H9 (cell line): ENCODE data around the gene EFCAB12. TPM values are rescaled to one million over a fixed set of nuclear protein-coding genes. Genes with fewer than 3 reads are reported as not detected.

Source experiments
- DNase-seq: peaks from one replicate; pipeline ENCODE4 v3.0.0-alpha.2; 2017
- H2AFZ ChIP-seq: one replicate; pipeline ENCODE4 v1.6.1; 2013; ENCODE audit warnings: mild to moderate bottlenecking, low read length, control low read depth, moderate library complexity
- H2AK5ac ChIP-seq: 2 replicates; pipeline ENCODE4 v1.6.1; 2013; ENCODE audit warnings: low read length, control low read depth, mixed read lengths; ENCODE audit not compliant: insufficient read length
- H2BK120ac ChIP-seq: one replicate; pipeline ENCODE4 v1.6.1; 2013; ENCODE audit warnings: low read depth, mild to moderate bottlenecking, low read length, control low read depth, inconsistent platforms; ENCODE audit not compliant: poor library complexity, severe bottlenecking
- H2BK12ac ChIP-seq: 2 replicates; pipeline ENCODE4 v1.6.1; 2013; ENCODE audit warnings: low read length, control low read depth, mixed read lengths, low read depth; ENCODE audit not compliant: insufficient read length
- H2BK15ac ChIP-seq: 2 replicates; pipeline ENCODE4 v1.6.1; 2013; ENCODE audit warnings: low read depth, low read length, control low read depth
- H2BK20ac ChIP-seq: one replicate; pipeline ENCODE4 v1.6.1; 2013; ENCODE audit warnings: low read depth, mild to moderate bottlenecking, low read length, control low read depth, inconsistent platforms; ENCODE audit not compliant: poor library complexity, severe bottlenecking
- H2BK5ac ChIP-seq: 2 replicates; pipeline ENCODE4 v1.6.1; 2013; ENCODE audit warnings: low read length, control low read depth, mixed read lengths; ENCODE audit not compliant: insufficient read length
- H3K14ac ChIP-seq: 2 replicates; pipeline ENCODE4 v1.6.1; 2013; ENCODE audit warnings: low read length, control low read depth; ENCODE audit not compliant: insufficient read depth
- H3K18ac ChIP-seq: 2 replicates; pipeline ENCODE4 v1.6.1; 2013; ENCODE audit warnings: low read depth, mild to moderate bottlenecking, mixed read lengths, low read length, control low read depth; ENCODE audit not compliant: insufficient read length
- H3K23ac ChIP-seq: 2 replicates; pipeline ENCODE4 v1.6.1; 2013; ENCODE audit warnings: low read length, control low read depth, mixed read lengths, low read depth; ENCODE audit not compliant: insufficient read length
- H3K23me2 ChIP-seq: 2 replicates; pipeline ENCODE4 v1.6.1; 2013; ENCODE audit warnings: low read depth, mild to moderate bottlenecking, mixed read lengths, low read length, control low read depth; ENCODE audit not compliant: insufficient read length, poor library complexity, severe bottlenecking
- H3K27ac ChIP-seq: 2 replicates; pipeline ENCODE4 v1.5.1; 2013; ENCODE audit warnings: low read length, control low read depth, mixed read lengths, low read depth; ENCODE audit not compliant: insufficient read length
- H3K27me3 ChIP-seq: 2 replicates; pipeline ENCODE4 v1.6.1; 2013; ENCODE audit warnings: low read length, control low read depth, inconsistent platforms; ENCODE audit not compliant: insufficient read depth
- H3K4ac ChIP-seq: 2 replicates; pipeline ENCODE4 v1.6.1; 2013; ENCODE audit warnings: low read depth, mild to moderate bottlenecking, control low read depth, inconsistent platforms, low read length, moderate library complexity
- H3K4me1 ChIP-seq: 2 replicates; pipeline ENCODE4 v1.6.1; 2013; ENCODE audit warnings: low read length, control low read depth, inconsistent platforms; ENCODE audit not compliant: insufficient read depth
- H3K4me2 ChIP-seq: 2 replicates; pipeline ENCODE4 v1.6.1; 2013; ENCODE audit warnings: low read length, control low read depth, mixed read lengths; ENCODE audit not compliant: insufficient read length, insufficient read depth
- H3K56ac ChIP-seq: 2 replicates; pipeline ENCODE4 v1.6.1; 2013; ENCODE audit warnings: low read depth, mild to moderate bottlenecking, mixed read lengths, low read length, control low read depth; ENCODE audit not compliant: insufficient read length
- H3K79me1 ChIP-seq: 2 replicates; pipeline ENCODE4 v1.6.1; 2013; ENCODE audit warnings: low read depth, mild to moderate bottlenecking, moderate library complexity, low read length, control low read depth, inconsistent platforms; ENCODE audit not compliant: insufficient read depth, poor library complexity, severe bottlenecking
- H3K79me2 ChIP-seq: 2 replicates; pipeline ENCODE4 v1.6.1; 2013; ENCODE audit warnings: low read length, control low read depth, inconsistent platforms; ENCODE audit not compliant: insufficient read depth
- H3K9ac ChIP-seq: 2 replicates; pipeline ENCODE4 v1.6.1; 2013; ENCODE audit warnings: low read length, control low read depth, mixed read lengths; ENCODE audit not compliant: insufficient read length; ENCODE audit errors: extremely low read depth
- H3K9me3 ChIP-seq: one replicate; pipeline ENCODE4 v1.6.1; 2013; ENCODE audit warnings: low read depth, low read length, inconsistent platforms; ENCODE audit not compliant: control insufficient read depth
- H3T11ph ChIP-seq: one replicate; pipeline ENCODE4 v1.6.1; 2013; ENCODE audit warnings: mild to moderate bottlenecking, low read length, control low read depth, inconsistent platforms
- H4K20me1 ChIP-seq: one replicate; pipeline ENCODE4 v1.6.1; 2013; ENCODE audit not compliant: control insufficient read depth, insufficient read length, insufficient read depth
- H4K5ac ChIP-seq: 2 replicates; pipeline ENCODE4 v1.6.1; 2013; ENCODE audit warnings: low read depth, mild to moderate bottlenecking, mixed read lengths, low read length, control low read depth; ENCODE audit not compliant: insufficient read length
- H4K8ac ChIP-seq: replicated peaks from 2 replicates; pipeline ENCODE4 v1.6.1; 2013; ENCODE audit warnings: low read length, control low read depth, mixed read lengths, low read depth; ENCODE audit not compliant: insufficient read length
- H4K91ac ChIP-seq: 2 replicates; pipeline ENCODE4 v1.6.1; 2013; ENCODE audit warnings: low read depth, mild to moderate bottlenecking, moderate library complexity, mixed read lengths, low read length, control low read depth; ENCODE audit not compliant: insufficient read length
- H3K27ac Mint-ChIP-seq, 3 experiments: 2 replicates in 2 of 3; 3 replicates in 1 of 3; pipeline ENCODE4 v1.8.0; 2020 to 2021; ENCODE audit warnings: mixed read lengths in 3 of 3, mild to moderate bottlenecking in 1 of 3, moderate library complexity in 1 of 3
- H3K27me3 Mint-ChIP-seq: 2 replicates; pipeline ENCODE4 v1.8.0; 2021; ENCODE audit warnings: low read depth, mild to moderate bottlenecking, moderate library complexity, mixed read lengths
- H3K36me3 Mint-ChIP-seq, 3 experiments: 2 replicates in 2 of 3; 3 replicates in 1 of 3; pipeline ENCODE4 v1.8.0; 2020 to 2021; ENCODE audit warnings: low read depth in 3 of 3, mixed read lengths in 3 of 3; ENCODE audit not compliant: insufficient read depth in 1 of 3
- H3K4me1 Mint-ChIP-seq, 2 experiments: 2 replicates each; pipeline ENCODE4 v1.8.0; 2020; ENCODE audit warnings: mixed read lengths in 2 of 2
- H3K4me3 Mint-ChIP-seq, 2 experiments: 2 replicates in 1 of 2; 3 replicates in 1 of 2; pipeline ENCODE4 v1.8.0; 2020 to 2021; ENCODE audit warnings: mild to moderate bottlenecking in 2 of 2, mixed read lengths in 2 of 2, moderate library complexity in 1 of 2
- H3K9me3 Mint-ChIP-seq, 2 experiments: 2 replicates in 1 of 2; 3 replicates in 1 of 2; pipeline ENCODE4 v1.8.0; 2020; ENCODE audit warnings: mild to moderate bottlenecking in 2 of 2, mixed read lengths in 2 of 2, moderate library complexity in 1 of 2
- CTCF ChIP-seq: fragments of 200-600 bp; sonication (generic); conservative IDR thresholded peaks from 3 replicates; pipeline ENCODE4 v1.8.0; 2021; ENCODE audit warnings: antibody characterized with exemption, mild to moderate bottlenecking
- WGBS: extraction: QIAGEN DNeasy Blood & Tissue Kit; methylation state at CpG from one replicate; pipeline ENCODE4 v1.1.7; 2013; ENCODE audit warnings: missing lambda C conversion rate, low lambda C conversion rate, mixed read lengths; ENCODE audit not compliant: insufficient read length; ENCODE audit errors: extremely low coverage; 5-methylcytosine and 5-hydroxymethylcytosine counted together
- total RNA-seq: library from RNA; stranded (reverse); gene quantifications from 2 replicates; pipeline ENCODE4 v1.2.1, GENCODE V29; 2021

The EFCAB12 gene
- total RNA-seq, 1 experiment from 2014 or later, result 0.28 TPM

- H3K4me1 Mint-ChIP-seq, result peaks cover 6 to 7% of the 10 kb centered on the region in 2 experiments
- Histone ChIP-seq H3K4me2 (no peak overlapping the region), H3K9me3 (no peaks in the 10 kb centered on the region), H2AFZ (no peak overlapping the region), H2AK5ac (no peak overlapping the region), H2BK15ac (no peak overlapping the region), H4K5ac (no peak overlapping the region), H3K27me3 (no peaks in the 10 kb centered on the region), H3K79me1 (peaks cover 3% of the 10 kb centered on the region), H3K18ac (no peak overlapping the region), H3K4me1 (no peaks in the 10 kb centered on the region), H3K79me2 (peaks cover 4% of the 10 kb centered on the region; the same call in 1 of the 2 replicates), H4K20me1 (no peaks in the 10 kb centered on the region), H3K14ac (no peak overlapping the region), H2BK12ac (no peak overlapping the region), H3K23ac (no peak overlapping the region), H2BK5ac (no peak overlapping the region), H4K91ac (no peak overlapping the region), H3K56ac (no peak overlapping the region), H2BK120ac (no peak overlapping the region), H2BK20ac (no peak overlapping the region), H3T11ph (no peak overlapping the region), H3K4ac (no peak overlapping the region), H3K9ac (no peak overlapping the region), H3K27ac (no peak overlapping the region), H3K23me2 (peaks cover 4% of the 10 kb centered on the region), H4K8ac (no peak overlapping the region)
- H3K27ac Mint-ChIP-seq, result no peak overlapping the region
- H3K9me3 Mint-ChIP-seq, result no peaks in the 10 kb centered on the region
- H3K27me3 Mint-ChIP-seq, result peaks cover 2% of the 10 kb centered on the region
- H3K4me3 Mint-ChIP-seq, result no peak overlapping the region
- no peaks in the 10 kb centered on the region for H3K36me3 Mint-ChIP-seq
- no peak for DNase-seq
- TF ChIP-seq CTCF, result no peak
- no CpG with 5 or more reads among the region's 7 CpGs for whole genome bisulfite sequencing
Observed at GRCh38 chr3:129403450-129403849, 25.0 kb downstream of the EFCAB12 start.
